ENCODE results near the gene SNX20. TPM values are rescaled to one million over a fixed set of nuclear protein-coding genes. Genes with fewer than 3 reads are reported as not detected.

The SNX20 gene
- total and polyA plus RNA-seq, 2 of the 4 experiments (the other 2 are of a cell fraction), result not detected

GRCh38 chr16:50711862-50712559, 30.9 kb upstream of the SNX20 start:
- H3K56ac ChIP-seq (ENCODE audit: extremely low read depth, insufficient read depth, low read length), result no peak overlapping the region
- H4K5ac ChIP-seq (ENCODE audit: low read depth, low read length), result no peak overlapping the region
- no peak overlapping the region for H3K23ac ChIP-seq (ENCODE audit: low read depth, low read length)
- no peak overlapping the region for H3K18ac ChIP-seq (ENCODE audit: low read depth, low read length)
- no peak overlapping the region for H2AK5ac ChIP-seq (ENCODE audit: low read depth, low read length)
- H3K14ac ChIP-seq (replicated peaks; ENCODE audit: low read depth, low read length), result no peak overlapping the region
- H2BK15ac ChIP-seq (ENCODE audit: low read depth, low read length), result no peak overlapping the region
- H3K4me1 ChIP-seq (ENCODE audit: control insufficient read depth, insufficient read depth, low read length), result no peaks in the 10 kb centered on the region
- H4K20me1 ChIP-seq (ENCODE audit: insufficient read depth, low read length), result no peaks in the 10 kb centered on the region
- no peaks in the 10 kb centered on the region for H3K9me3 ChIP-seq (ENCODE audit: control insufficient read depth, insufficient read depth, low read length)
- H2BK20ac ChIP-seq (ENCODE audit: low read depth, low read length), result no peak overlapping the region
- no peak overlapping the region for H3K4ac ChIP-seq (ENCODE audit: low read depth, low read length)
- H3K27ac ChIP-seq (ENCODE audit: insufficient read depth, low read length), result no peak overlapping the region
- H3K79me1 ChIP-seq (ENCODE audit: low read depth in 1 of 2, low read length in 2 of 2), result no peaks in the 10 kb centered on the region
- H3K27me3 ChIP-seq (ENCODE audit: control insufficient read depth, insufficient read depth, low read length), result no peaks in the 10 kb centered on the region; the same call in none of the 2 replicates
- H3K4me3 ChIP-seq (ENCODE audit: insufficient read depth, low read depth, low read length), result no peak overlapping the region
- no peak for ATAC-seq (ENCODE audit: low read depth)
- no peak overlapping the region for H3K9ac ChIP-seq (ENCODE audit: low read depth, low read length)
- no peak overlapping the region for H4K8ac ChIP-seq (ENCODE audit: low read depth in 2 of 2, low read length in 2 of 2)
- no peak overlapping the region for H4K91ac ChIP-seq (ENCODE audit: insufficient read depth, low read depth, low read length)
- no peak overlapping the region for H2AK9ac ChIP-seq (replicated peaks; ENCODE audit: low read depth, low read length, poor library complexity)
- TF ChIP-seq RFX5 (IDR thresholded peaks at IDR 0.05; ENCODE audit: low read depth, low read length) (no peak), CHD1 (IDR thresholded peaks at IDR 0.05; ENCODE audit: low read depth, low read length) (no peak), MAZ (IDR thresholded peaks at IDR 0.05; ENCODE audit: borderline replicate concordance, low read depth, low read length) (no peak)
- DNase-seq, result no peak
- no peak overlapping the region for H2BK5ac ChIP-seq (ENCODE audit: low read depth, low read length, poor library complexity, severe bottlenecking)
- no peaks in the 10 kb centered on the region for H3K36me3 ChIP-seq (ENCODE audit: control insufficient read depth, insufficient read depth, low read length)
- 38% methylated on average over 13 of the region's 25 CpGs; no CpG with 5 or more reads in 1 of the 2 experiments for WGBS, 2 experiments (ENCODE audit: extremely low coverage in 2 of 2, insufficient read length in 1 of 2)
- CTCF ChIA-PET, result interaction anchor here (0.5 kb wide), 1 partner anchor 17 kb away, joined by 5 read pairs; no protein-coding TSS in a partner anchor
- intact Hi-C loops (cut with micrococcal nuclease) (no loop called here), in situ Hi-C loops (cut with MboI; ENCODE audit: low sequenced_read_pairs) (no loop called here), dilution Hi-C loops (cut with HindIII; ENCODE audit: low sequenced_read_pairs, unreplicated experiment) (no loop called here)
- H3K9me1 ChIP-seq (ENCODE audit: insufficient read depth, low read length), result no peaks in the 10 kb centered on the region
- no peak overlapping the region for H2BK120ac ChIP-seq (ENCODE audit: low read depth, low read length)
- no TSS peak for BruUV-seq (replicated peaks)
- POLR2A ChIA-PET (ENCODE audit: unreplicated experiment), result no interaction called here
- H2AFZ ChIP-seq (replicated peaks; ENCODE audit: low read length, poor library complexity), result peak overlapping the region; percentile 46
- H3K4me2 ChIP-seq (ENCODE audit: low read depth, low read length), result no peak overlapping the region

Data from IMR-90 (cell line).